ENCODE data around the gene CD84.

CD84 gene

DNA sequence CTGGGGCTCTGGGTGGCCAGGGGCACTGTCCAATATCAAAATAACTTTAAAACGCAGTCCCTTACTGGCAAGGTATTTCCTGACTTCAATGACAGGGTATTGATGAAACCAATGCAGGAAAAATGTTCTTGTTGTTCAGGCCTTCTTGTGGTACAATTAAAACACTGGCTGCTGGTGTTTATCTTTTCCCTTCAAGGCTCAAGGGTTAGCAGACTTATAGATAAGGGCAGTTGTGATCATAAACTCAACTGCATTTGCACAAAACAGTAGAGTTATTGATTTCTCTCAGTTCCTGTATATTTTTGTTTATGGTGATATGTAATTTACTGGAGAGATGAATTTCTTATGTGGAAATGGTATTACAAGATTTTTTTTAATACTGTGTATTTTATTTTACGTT is 2.7 kb upstream of the CD84 start:
- Histone ChIP-seq H3K9me3 (ENCODE audit: severe bottlenecking) (no peaks in the 10 kb centered on the region), H3K27ac (no peak overlapping the region), H3K4me3 (ENCODE audit: low read depth, low read length) (no peak overlapping the region)

DNA sequence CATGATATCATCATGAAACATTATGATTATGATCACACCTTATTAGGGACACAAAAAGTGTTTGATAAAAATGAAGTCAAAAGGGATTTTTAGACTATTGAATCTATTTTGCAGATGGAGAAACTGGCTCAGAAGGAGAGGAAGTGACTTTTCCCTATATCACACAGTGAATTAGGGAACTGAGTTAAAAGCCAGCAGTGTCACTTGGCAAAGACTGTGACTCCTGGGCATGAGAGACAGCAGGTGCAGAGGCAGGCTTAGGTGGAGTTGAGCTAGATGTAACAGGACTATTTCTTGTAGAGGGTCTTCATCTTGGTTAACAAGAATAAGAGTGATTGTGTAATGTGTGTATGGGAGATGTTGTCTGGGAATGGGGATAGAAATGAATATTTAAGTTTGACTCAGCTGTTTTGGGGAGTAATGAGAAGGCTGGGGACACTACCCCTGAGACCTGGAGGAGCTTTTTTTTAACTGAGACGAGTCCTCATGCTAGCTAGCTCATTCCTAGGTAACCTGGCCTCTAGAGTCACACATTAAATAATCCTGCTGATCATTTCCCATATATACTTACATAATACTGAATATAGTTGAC is 1.0 kb upstream of the CD84 start:
- H3K36me3 ChIP-seq, result no peaks in the 10 kb centered on the region
- no peak for TF ChIP-seq CTCF (IDR thresholded peaks at IDR 0.05; ENCODE audit: low read depth, low read length)
- H3K4me3 ChIP-seq (ENCODE audit: low read depth, low read length), result no peak overlapping the region
- H3K9me3 ChIP-seq (ENCODE audit: severe bottlenecking), result no peaks in the 10 kb centered on the region
- DNase-seq, result no peak
- H3K27ac ChIP-seq, result no peak overlapping the region
- peaks cover 70% of the 10 kb centered on the region for H3K27me3 ChIP-seq (ENCODE audit: insufficient read depth, low read depth, severe bottlenecking)

More for the DNA sequence above, 2.7 kb upstream of the CD84 start:
- TF ChIP-seq CTCF (IDR thresholded peaks at IDR 0.05; ENCODE audit: low read depth, low read length), result no peak
- Histone ChIP-seq H3K27me3 (ENCODE audit: insufficient read depth, low read depth, severe bottlenecking) (peaks cover 70% of the 10 kb centered on the region), H3K36me3 (no peaks in the 10 kb centered on the region)
- DNase-seq, result no peak

DNA sequence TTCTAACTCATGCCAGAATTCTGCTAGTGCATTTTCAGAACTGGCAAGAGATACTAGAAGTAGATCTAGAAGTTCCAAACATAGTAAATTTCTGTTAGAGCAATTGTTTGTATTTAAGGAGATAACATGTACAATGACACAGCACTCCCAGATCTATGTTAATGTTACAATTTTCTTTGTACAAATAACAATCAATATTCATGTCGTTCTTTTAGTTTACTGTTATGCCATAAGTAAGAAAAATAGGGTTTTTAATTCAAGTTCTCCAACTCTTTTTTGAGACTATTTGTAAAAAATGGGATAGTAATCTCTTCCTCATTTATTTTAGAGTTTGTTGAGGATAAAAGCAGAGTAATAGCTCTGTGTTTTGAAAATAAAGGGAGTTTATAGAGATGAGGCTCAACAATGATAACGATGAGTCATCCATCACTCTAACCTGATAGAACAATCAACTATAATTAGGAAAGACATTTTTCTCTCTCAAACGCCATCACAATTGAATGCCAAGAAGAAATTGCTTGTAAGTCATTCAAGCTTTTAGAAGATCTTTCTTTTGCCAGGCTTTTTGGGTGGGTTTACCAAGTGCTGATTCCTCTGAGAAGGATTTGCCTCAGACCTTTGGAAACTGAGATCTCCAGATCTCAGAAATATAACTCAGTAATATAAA is 638 bp downstream of the CD84 start:
- no peak for DNase-seq
- Histone ChIP-seq H3K9me3 (ENCODE audit: severe bottlenecking) (no peaks in the 10 kb centered on the region), H3K27ac (no peak overlapping the region), H3K4me3 (ENCODE audit: low read depth, low read length) (no peak overlapping the region), H3K36me3 (no peaks in the 10 kb centered on the region), H3K27me3 (ENCODE audit: insufficient read depth, low read depth, severe bottlenecking) (peaks cover 70% of the 10 kb centered on the region)
- no peak for TF ChIP-seq CTCF (IDR thresholded peaks at IDR 0.05; ENCODE audit: low read depth, low read length)

- Histone ChIP-seq H3K36me3 (no peaks in the 10 kb centered on the region), H3K9me3 (ENCODE audit: severe bottlenecking) (no peaks in the 10 kb centered on the region), H3K27me3 (ENCODE audit: insufficient read depth, low read depth, severe bottlenecking) (peaks cover 75% of the 10 kb centered on the region), H3K4me3 (ENCODE audit: low read depth, low read length) (no peak overlapping the region), H3K27ac (no peak overlapping the region)
- DNase-seq, result no peak
- no peak for TF ChIP-seq CTCF (IDR thresholded peaks at IDR 0.05; ENCODE audit: low read depth, low read length)
These were observed 1.1 kb downstream of the CD84 start for GRCh38 chr1:160578175-160578524.

GRCh38 chr1:160577671-160578070 is 1.6 kb downstream of the CD84 start:
- no peak for DNase-seq
- TF ChIP-seq CTCF (IDR thresholded peaks at IDR 0.05; ENCODE audit: low read depth, low read length), result no peak
- H3K36me3 ChIP-seq, result no peaks in the 10 kb centered on the region
- H3K27me3 ChIP-seq (ENCODE audit: insufficient read depth, low read depth, severe bottlenecking), result peaks cover 80% of the 10 kb centered on the region
- no peak overlapping the region for H3K27ac ChIP-seq
- no peak overlapping the region for H3K4me3 ChIP-seq (ENCODE audit: low read depth, low read length)
- no peaks in the 10 kb centered on the region for H3K9me3 ChIP-seq (ENCODE audit: severe bottlenecking)

- Histone ChIP-seq H3K27me3 (ENCODE audit: insufficient read depth, low read depth, severe bottlenecking) (peaks cover 86% of the 10 kb centered on the region), H3K9me3 (ENCODE audit: severe bottlenecking) (no peaks in the 10 kb centered on the region), H3K36me3 (no peaks in the 10 kb centered on the region), H3K27ac (no peak overlapping the region), H3K4me3 (ENCODE audit: low read depth, low read length) (no peak overlapping the region)
- no peak for DNase-seq
- no peak for TF ChIP-seq CTCF (IDR thresholded peaks at IDR 0.05; ENCODE audit: low read depth, low read length)
These were observed 2.4 kb downstream of the CD84 start for GRCh38 chr1:160576884-160577283.

Measured in WERI-Rb-1 (cell line).